Fibroblast of the aortic adventitia (primary cell): ENCODE measurements around the gene KIF21A. TPM values are rescaled to one million over a fixed set of nuclear protein-coding genes. Genes with fewer than 3 reads are reported as not detected.

Experiments
- DNase-seq: peaks from one replicate; pipeline ENCODE4 v3.0.0-alpha.2; 2010; ENCODE audit warnings: low read depth
- H3K4me3 ChIP-seq: 2 replicates; pipeline ENCODE4 v1.5.1; 2011; ENCODE audit warnings: low read depth, mild to moderate bottlenecking, control low read depth, low read length, moderate library complexity
- CTCF ChIP-seq: IDR thresholded peaks from 2 replicates; pipeline ENCODE4 v1.5.1; 2011; ENCODE audit warnings: mild to moderate bottlenecking, low read length, control low read depth, inconsistent platforms; ENCODE audit not compliant: insufficient read depth
- total RNA-seq: library from RNA; depleted of rRNA; stranded (reverse); fragments of >200 nt; gene quantifications from 2 replicates; pipeline ENCODE4 v1.2.3, GENCODE V29; 2012; ENCODE audit warnings: low replicate concordance

KIF21A gene
- total RNA-seq, 1 donor, result 10.8 TPM

- no peak for DNase-seq
- no peak overlapping the region for H3K4me3 ChIP-seq
These were observed 50.6 kb downstream of the KIF21A start for GRCh38 chr12:39392154-39392925.

GRCh38 chr12:39390752-39391151, 52.2 kb downstream of the KIF21A start:
- DNase-seq, result no peak
- no peak overlapping the region for H3K4me3 ChIP-seq
- TF ChIP-seq CTCF, result no peak

More at GRCh38 chr12:39392154-39392925, 50.6 kb downstream of the KIF21A start:
- TF ChIP-seq CTCF, result no peak

GRCh38 chr12:39389399-39390150, 53.3 kb downstream of the KIF21A start:
- H3K4me3 ChIP-seq, result no peak overlapping the region
- TF ChIP-seq CTCF, result no peak
- no peak for DNase-seq

DNA sequence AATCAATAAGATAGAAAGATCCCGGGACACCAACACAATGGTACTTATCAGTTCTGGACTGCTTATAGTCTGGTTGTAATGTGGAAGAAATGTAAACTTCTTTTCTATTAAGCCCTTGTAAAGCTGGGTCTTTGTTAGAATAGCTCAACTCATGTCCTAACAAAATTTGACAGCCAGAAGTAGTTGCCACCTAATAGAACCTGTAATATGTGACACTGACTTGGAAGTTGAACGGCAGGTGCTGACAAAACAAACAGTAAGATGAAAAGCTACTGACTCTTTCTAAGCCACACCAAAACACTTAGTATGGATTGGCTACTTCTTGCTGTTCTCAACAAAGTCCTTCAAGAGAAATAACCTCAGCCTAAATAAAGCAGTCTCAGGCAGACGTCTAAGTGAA, 56.6 kb downstream of the KIF21A start:
- no peak for TF ChIP-seq CTCF
- no peak for DNase-seq
- H3K4me3 ChIP-seq, result no peak overlapping the region

- no peak for TF ChIP-seq CTCF
- no peak overlapping the region for H3K4me3 ChIP-seq
- DNase-seq, result no peak
These were observed 59.8 kb downstream of the KIF21A start for GRCh38 chr12:39383114-39383513.

DNA sequence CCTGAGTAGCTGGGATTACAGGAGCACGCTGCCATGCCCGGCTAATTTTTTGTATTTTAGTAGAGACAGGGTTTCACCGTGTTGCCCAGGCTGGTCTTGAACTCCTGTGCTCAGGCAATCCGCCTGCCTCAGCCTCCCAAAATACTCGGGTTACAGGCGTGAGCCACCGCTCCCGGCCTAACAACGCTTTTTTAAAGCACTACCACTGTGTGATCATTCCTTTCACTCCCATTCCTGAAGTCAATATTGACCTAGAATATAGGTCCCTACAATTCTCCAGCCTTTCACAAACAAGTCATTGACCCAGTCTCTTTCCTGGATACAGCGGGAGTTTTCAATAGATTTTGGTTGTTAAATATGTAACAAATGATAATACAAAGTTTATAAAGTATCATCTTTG, 62.8 kb downstream of the KIF21A start:
- DNase-seq, result no peak
- TF ChIP-seq CTCF, result no peak

More for the DNA sequence above, 62.8 kb downstream of the KIF21A start:
- no peak overlapping the region for H3K4me3 ChIP-seq
